Left kidney (tissue), 2 donors: Measurements from ENCODE around the gene EPB41L2. TPM values are rescaled to one million over a fixed set of nuclear protein-coding genes. Genes with fewer than 3 reads are reported as not detected.
A peak's percentile ranks its signal among the peaks of the same experiment; 100 is the strongest.
"Not testable (repeated sequence)": the region's sequence is repeated elsewhere in the genome, so short reads cannot be mapped to it uniquely, and the experiment has no call there.

Source experiments
- DNase-seq: peaks from one replicate; pipeline ENCODE4 v3.0.0-alpha.2; 2013
- polyA plus RNA-seq: library from polyadenylated mRNA; unstranded; fragments of 120-200 nt; gene quantifications from one replicate; pipeline ENCODE4 v1.2.1, GENCODE V29; 2013; ENCODE audit not compliant: insufficient read length

The EPB41L2 gene
- polyA plus RNA-seq, 1 donor = 206 TPM

DNA sequence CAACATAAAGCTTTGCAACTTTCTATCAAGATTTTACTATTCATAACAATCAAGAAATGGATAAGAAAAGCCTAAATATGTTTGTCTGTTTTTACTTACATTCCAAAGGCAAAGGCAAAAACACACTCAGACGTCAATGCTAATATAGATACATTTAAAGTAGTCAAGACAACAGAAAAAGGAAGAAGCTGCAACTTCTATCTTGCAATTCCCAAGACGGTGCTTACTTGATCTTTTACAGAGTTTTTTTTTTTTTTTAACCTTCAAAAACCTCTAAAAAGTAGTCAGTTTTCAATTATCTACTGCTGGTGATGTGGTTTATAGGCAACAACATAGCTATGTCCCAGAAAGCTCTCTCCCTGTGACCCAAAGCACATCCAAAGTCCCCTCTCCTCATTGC, 58.1 kb downstream of the EPB41L2 start:
- DNase-seq = no peak

DNA sequence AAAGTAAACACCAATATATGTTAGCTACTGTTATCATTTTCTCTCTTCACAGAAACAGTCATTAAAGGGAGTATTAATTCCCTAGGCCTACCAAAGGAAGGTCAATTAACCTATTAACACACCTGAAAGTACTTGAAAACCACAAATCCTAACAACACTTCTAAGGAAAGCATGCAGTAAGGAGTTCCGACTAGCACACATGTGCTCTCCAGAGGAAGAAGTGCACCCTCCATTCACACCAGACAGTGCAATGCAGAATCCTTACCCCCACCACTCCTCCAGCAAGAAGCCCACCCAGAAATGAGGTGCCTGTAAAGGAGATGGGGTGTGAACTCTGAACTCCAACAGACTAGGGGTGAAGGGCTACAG, 58.7 kb downstream of the EPB41L2 start:
- no peak for DNase-seq

DNA sequence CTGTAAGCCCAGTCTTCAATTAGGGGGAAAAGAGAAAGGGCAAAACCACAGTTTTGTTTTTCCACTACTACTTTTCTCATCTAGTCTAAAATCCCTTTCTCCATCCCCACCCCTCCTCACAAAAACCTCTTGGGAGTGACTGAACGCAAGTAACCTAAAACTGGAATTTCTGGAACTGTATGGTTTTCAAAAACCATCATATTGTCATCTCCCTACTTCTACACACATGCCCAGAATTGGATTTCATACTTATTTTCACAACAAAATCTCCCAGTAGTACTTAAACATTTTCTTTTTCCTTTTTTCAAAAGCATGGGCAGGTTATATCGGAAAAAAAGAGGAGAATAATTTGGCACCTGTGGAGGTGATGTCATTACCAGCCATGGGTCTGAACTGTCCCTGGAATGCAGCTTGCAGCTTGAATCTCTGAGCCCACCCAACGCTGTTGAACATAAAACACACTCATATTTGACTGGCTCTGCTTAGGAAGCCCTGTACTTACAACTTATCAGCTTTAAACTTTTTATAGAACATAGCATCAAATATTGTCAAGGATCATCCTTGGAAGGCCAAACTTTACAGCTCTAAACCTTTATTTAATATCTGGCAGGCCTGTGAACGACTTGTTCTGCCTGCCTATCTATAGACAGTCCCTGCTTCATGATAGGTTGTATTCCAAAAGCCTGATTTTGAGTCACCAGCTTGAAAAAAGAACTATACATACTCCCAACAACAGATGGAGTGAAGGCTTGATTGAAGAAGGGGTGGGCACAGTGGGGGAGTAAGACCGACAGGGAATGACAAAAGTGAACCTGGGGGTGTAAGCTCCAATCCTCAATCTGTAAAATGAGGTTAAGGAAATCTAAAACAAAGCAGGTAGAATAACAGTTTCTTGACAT, 59.3 kb downstream of the EPB41L2 start:
- no peak for DNase-seq

DNA sequence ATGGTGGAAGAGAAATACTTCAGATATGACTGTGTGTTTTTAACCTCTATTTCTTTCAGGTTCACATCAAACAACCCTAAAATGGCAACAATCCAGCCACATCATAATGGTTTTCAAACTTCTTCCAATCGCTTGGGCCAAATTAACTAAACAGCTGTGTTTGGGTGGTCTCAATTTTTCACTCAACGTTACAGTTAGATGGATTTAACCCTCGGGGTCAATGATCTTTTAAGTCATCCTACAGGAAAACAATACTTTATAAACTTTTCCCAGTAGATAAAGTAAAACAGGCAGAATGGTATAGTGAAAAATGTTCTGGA, 60.4 kb downstream of the EPB41L2 start:
- DNase-seq = no peak

DNA sequence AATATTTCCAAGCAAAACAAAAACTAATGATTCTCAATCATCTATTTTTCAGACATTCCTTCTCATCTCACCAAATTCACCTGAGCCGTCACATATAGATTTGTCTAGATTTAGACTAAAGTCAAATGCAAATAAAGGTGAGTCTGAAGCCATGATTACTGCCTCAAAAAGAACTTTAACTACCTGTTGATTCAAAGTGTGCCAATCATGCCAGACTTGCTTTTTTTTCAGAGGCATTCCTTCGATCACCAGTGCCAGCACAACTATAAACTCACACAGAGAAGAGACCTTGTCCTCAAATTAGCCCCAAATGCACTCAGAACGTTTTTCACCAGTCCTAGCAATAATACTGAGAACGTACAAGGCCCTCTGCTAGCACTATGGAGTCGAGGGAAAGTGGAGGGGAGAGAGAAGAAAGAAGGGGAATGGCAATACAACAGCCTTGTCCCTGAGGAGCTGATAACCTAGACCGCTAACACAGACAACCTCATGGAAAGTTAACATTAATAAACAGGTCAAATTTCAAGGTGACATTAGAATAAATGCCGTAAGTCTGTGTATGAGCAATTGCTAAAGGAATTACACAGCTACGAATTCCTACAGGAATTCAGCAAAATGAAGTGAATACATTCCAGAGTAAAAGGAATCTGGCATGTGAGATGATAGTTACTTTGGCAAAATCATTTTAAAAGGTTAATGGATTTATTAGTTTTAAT, 60.9 kb downstream of the EPB41L2 start:
- DNase-seq = no peak

GRCh38 chr6:131001111-131001736, 61.8 kb downstream of the EPB41L2 start:
- DNase-seq = no peak

DNA sequence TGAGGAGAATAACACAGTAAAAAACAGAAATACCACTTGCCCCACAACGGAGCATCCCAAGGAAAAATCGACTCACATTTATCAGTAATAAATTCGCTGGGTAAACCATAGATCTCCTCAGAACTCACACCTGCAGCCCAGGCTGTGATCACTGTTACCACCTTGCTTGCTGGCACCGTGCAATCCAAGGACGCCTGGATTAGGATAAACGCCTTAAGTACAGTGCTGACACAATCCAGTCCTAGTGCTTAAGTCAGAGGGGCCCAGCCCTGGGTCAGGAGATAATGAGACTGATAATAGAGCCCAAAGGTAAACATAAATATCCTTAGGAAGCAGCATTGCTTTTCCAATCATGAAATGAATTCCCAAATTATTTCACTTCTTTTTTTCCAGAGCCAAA, 62.5 kb downstream of the EPB41L2 start:
- DNase-seq = no peak

DNA sequence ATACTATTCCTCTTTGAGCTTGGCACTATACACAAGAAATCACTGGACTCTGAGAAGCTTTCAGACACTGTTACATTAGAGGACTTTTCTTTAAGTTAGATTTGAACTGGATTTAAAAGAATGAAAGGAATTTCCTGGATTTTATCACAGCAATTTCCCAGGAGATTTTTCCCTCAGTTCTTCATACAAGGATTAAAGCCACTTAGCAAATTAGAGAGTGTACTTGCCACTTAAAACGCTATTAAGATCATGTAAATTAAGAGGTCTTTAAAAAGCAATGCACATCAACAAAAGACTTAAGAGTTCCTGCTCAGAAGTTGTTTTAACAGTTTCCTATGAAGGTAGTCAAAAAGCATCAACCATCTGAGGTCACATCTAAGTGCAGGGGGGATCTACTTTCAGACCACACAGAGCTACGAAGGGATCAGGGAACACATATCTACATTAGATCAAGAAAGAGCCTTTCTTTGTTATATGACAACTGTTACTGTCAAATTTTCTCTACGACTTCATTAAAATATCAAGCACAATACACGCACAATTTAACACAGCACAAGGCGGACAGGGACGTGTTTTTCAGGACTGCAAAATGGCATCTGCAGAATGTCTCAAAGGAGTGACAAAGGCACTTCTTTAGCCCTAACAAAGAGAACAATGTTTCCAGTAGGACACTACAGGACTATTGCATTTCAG, 65.8 kb downstream of the EPB41L2 start:
- DNase-seq = no peak

- DNase-seq = no peak
Observed at GRCh38 chr6:130996635-130997034, 66.4 kb downstream of the EPB41L2 start.

- DNase-seq = no peak
Observed at GRCh38 chr6:130995783-130996447, 67.1 kb downstream of the EPB41L2 start.

GRCh38 chr6:130994319-130995097, 68.5 kb downstream of the EPB41L2 start:
- DNase-seq = no peak

DNA sequence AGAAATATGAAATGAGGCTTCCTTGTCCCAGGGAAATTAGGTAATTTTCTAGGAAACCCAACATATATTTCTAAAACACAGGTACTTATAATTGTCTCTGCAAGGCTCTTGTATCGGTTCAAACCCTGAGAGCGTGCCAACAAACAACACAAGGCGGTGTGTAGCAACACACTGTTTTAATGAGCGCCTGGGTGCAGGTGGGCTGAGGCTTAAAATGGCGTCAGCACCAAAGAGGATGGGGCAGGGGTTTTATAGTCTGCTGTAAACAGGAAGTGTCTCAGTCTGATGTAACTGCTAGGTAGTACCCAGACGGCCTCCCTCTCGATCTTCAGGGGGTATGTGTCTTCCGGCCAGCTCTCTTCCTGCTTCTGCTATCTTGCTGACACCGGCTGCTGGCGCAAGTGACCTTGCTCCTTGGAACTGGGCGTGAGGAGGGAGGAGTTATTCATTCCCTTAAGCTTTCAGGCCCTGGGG, 69.7 kb downstream of the EPB41L2 start:
- no peak for DNase-seq

- no peak for DNase-seq
Observed at GRCh38 chr6:130991422-130992137, 71.5 kb downstream of the EPB41L2 start.

DNA sequence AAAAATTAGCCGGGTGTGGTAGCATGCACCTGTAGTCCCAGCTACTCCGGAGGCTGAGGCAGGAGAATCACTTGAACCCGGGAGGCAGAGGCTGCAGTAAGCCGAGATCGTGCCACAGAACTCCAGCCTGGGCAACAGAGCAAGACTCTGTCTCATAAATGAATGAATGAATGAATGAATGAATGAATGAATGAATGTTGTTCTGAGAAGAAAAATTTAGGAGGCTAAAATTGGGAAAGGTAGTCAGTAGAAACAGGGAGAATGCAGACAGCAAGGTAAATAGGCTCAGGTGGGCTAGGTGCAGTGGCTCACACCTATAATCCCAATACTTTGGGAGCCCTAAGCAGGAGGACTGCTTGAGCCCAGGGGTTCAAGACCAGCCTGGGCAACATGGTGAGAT, 75.5 kb downstream of the EPB41L2 start:
- not testable (repeated sequence) for DNase-seq

DNA sequence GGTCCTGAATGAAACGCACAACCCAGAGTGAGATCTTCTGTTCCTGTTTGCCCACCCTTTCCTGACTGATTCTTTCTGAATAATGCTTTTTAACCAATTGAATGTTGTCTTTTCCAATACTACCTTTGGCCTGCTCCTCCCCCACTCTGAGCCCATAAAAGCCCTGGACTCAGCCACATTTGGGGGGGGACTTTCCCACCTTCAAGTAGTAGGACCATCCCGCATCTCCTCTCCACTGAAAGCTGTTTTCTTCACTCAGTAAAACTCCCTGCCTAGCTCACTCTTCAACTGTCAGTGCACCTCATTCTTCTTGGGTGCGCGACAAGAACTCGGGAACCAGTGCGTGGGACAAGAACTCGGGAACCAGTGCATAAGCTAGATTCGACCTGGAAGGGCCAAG, 77.9 kb downstream of the EPB41L2 start:
- no peak for DNase-seq

- no peak for DNase-seq
Observed at GRCh38 chr6:130982941-130983456, 80.0 kb downstream of the EPB41L2 start.

GRCh38 chr6:130982135-130982534, 80.9 kb downstream of the EPB41L2 start:
- DNase-seq = no peak

DNA sequence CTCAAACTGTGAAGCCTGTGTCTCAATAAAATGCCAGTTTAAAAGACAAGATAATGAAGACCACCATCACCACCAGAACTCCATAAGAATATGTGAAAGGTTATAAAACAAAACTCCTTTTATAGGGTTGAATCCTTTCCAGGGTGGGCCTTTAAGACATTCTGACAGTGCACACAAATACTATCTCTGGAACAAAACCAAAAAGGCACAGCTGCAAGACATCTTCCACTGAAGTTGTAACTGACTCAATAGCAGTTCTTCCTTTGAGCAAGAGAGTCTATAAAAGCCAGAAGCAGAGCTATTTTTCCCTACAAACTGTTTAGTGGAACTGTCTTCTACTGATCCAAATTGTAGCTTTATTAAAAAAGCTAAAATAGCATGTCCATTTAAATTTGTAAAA, 81.6 kb downstream of the EPB41L2 start:
- peak; percentile 86 for DNase-seq

- no peak for DNase-seq
Observed at GRCh38 chr6:130980310-130981032, 82.6 kb downstream of the EPB41L2 start.
